ENCODE results near the gene KRTAP4-8.

GRCh38 chr17:41061964-41062363, 36.0 kb downstream of the KRTAP4-8 start:
- TF ChIP-seq POLR2A (IDR thresholded peaks at IDR 0.05) (no peak), CTCF (IDR thresholded peaks at IDR 0.05) (no peak)

Data from uterus (tissue), 2 donors.